HCT116 (cell line): Measurements from ENCODE around the gene FAM111A. TPM values are rescaled to one million over a fixed set of nuclear protein-coding genes. Genes with fewer than 3 reads are reported as not detected.

Experiments used
- ATAC-seq: fragments of 200-7000 bp; cut with Tn5 transposase; 2 replicates; pipeline ENCODE4 v1.9.1; 2020; ENCODE audit warnings: mild to moderate bottlenecking, moderate library complexity
- BruUV-seq: library from RNA; stranded (reverse); fragments of 400-500 nt; replicated peaks from 2 replicates; lab custom pipeline; 2021; lab: Mats Ljungman, UMichigan
- CTCF ChIA-PET: fragments of 300-600 bp; sonication (Branson Sonifier 250); formaldehyde crosslinking; loops from one replicate; lab custom pipeline; 2021; ENCODE audit warnings: antibody characterized with exemption; lab: Charles Lee
- POLR2A ChIA-PET: fragments of 300-600, 350-600 bp; sonication (Branson Sonifier 250); formaldehyde crosslinking; loops from one replicate; lab custom pipeline; 2021; ENCODE audit warnings: antibody characterized with exemption; lab: Charles Lee
- RAD21 ChIA-PET, 2 experiments: fragments of 300-600 bp; sonication (Branson Sonifier 250); formaldehyde crosslinking; loops; one replicate each; lab custom pipeline; 2023; ENCODE audit warnings: low total read pairs in 2 of 2; ENCODE audit not compliant: uncharacterized antibody in 2 of 2, unreplicated experiment in 2 of 2, low non-redundant PET in 1 of 2; lab: Charles Lee
- DNase-seq: peaks from one replicate; pipeline ENCODE4 v3.0.0-alpha.2; 2010; ENCODE audit warnings: low read depth, low spot score
- H2AFZ ChIP-seq: fragments of 200-600 bp; shearing (Covaris generic), sonication (generic); 2 replicates; pipeline ENCODE4 v1.6.1; 2017; ENCODE audit warnings: low read depth, mixed run types, mixed read lengths, antibody characterized with exemption, low read length; ENCODE audit not compliant: poor library complexity, severe bottlenecking
- H3K27ac ChIP-seq: 2 replicates; pipeline ENCODE4 v1.5.1; 2012; ENCODE audit warnings: low read depth, low read length
- H3K27me3 ChIP-seq: fragments of 200-600 bp; sonication (generic); 2 replicates; pipeline ENCODE4 v1.6.1; 2016; ENCODE audit warnings: mixed run types, low read length, mixed read lengths; ENCODE audit not compliant: insufficient read depth
- H3K36me3 ChIP-seq, 2 experiments: fragments of 200-500 bp in 1 of 2; fragments of 200-600 bp in 1 of 2; sonication (Bioruptor generic) in 1 of 2; sonication (generic) in 1 of 2; 2 replicates each; pipeline versions ENCODE4 v1.5.1 to v1.6.1; 2014 to 2016; ENCODE audit warnings: low read length in 2 of 2, inconsistent platforms in 1 of 2, mixed read lengths in 1 of 2, mixed run types in 1 of 2; ENCODE audit not compliant: insufficient read depth in 2 of 2, control insufficient read depth in 1 of 2
- H3K4me1 ChIP-seq, 2 experiments: fragments of 200-600 bp in 1 of 2; sonication (generic) in 1 of 2; 2 replicates each; pipeline versions ENCODE4 v1.5.1 to v1.6.1; 2012 to 2017; ENCODE audit warnings: low read length in 2 of 2, inconsistent platforms in 1 of 2, mild to moderate bottlenecking in 1 of 2, mixed read lengths in 1 of 2, mixed run types in 1 of 2, moderate library complexity in 1 of 2; ENCODE audit not compliant: insufficient read depth in 2 of 2, control insufficient read depth in 1 of 2
- H3K4me2 ChIP-seq: fragments of 200-600 bp; sonication (generic); 2 replicates; pipeline ENCODE4 v1.6.1; 2017; ENCODE audit warnings: mixed run types, low read length, mixed read lengths
- H3K4me3 ChIP-seq, 2 experiments: fragments of 200-600 bp in 1 of 2; sonication (generic) in 1 of 2; replicated peaks in 1 of 2; 2 replicates each; pipeline ENCODE4 v1.5.1; 2011 to 2016; ENCODE audit warnings: low read length in 2 of 2, control low read depth in 1 of 2, low read depth in 1 of 2, mild to moderate bottlenecking in 1 of 2, mixed read lengths in 1 of 2, mixed run types in 1 of 2
- H3K79me2 ChIP-seq: fragments of 200-600 bp; sonication (generic); 2 replicates; pipeline ENCODE4 v1.6.1; 2017; ENCODE audit warnings: mild to moderate bottlenecking, mixed run types, low read length, moderate library complexity, mixed read lengths; ENCODE audit not compliant: insufficient read depth
- H3K9ac ChIP-seq: fragments of 200-600 bp; sonication (generic); 2 replicates; pipeline ENCODE4 v1.6.1; 2016; ENCODE audit warnings: low read length, mixed read lengths
- H3K9me2 ChIP-seq: fragments of 200-600 bp; sonication (generic), shearing (Covaris generic); 2 replicates; pipeline ENCODE4 v1.6.1; 2017; ENCODE audit warnings: mixed run types, mild to moderate bottlenecking, moderate library complexity; ENCODE audit not compliant: insufficient read depth
- H3K9me3 ChIP-seq, 2 experiments: fragments of 200-500 bp in 1 of 2; fragments of 200-600 bp in 1 of 2; sonication (Bioruptor generic) in 1 of 2; sonication (generic) in 1 of 2; 2 replicates each; pipeline ENCODE4 v1.6.1; 2014 to 2017; ENCODE audit warnings: low read length in 2 of 2, mixed read lengths in 2 of 2, inconsistent platforms in 1 of 2, low read depth in 1 of 2, mild to moderate bottlenecking in 1 of 2, mixed run types in 1 of 2, moderate library complexity in 1 of 2; ENCODE audit not compliant: control insufficient read depth in 1 of 2, insufficient read depth in 1 of 2
- H4K20me1 ChIP-seq: fragments of 200-600 bp; sonication (generic), shearing (Covaris generic); 2 replicates; pipeline ENCODE4 v1.6.1; 2017; ENCODE audit warnings: mixed run types, mild to moderate bottlenecking, moderate library complexity; ENCODE audit not compliant: insufficient read depth
- CBX3 ChIP-seq: IDR thresholded peaks from 2 replicates; pipeline ENCODE4 v1.6.1; 2012; ENCODE audit warnings: low read depth
- CEBPB ChIP-seq: IDR thresholded peaks from 2 replicates; pipeline ENCODE4 v1.6.1; 2012; ENCODE audit warnings: low read depth
- EGR1 ChIP-seq: IDR thresholded peaks from 2 replicates; pipeline ENCODE4 v1.6.1; 2012; ENCODE audit warnings: low read depth
- ELF1 ChIP-seq: IDR thresholded peaks from 2 replicates; pipeline ENCODE4 v1.6.1; 2012; ENCODE audit warnings: low read depth, borderline replicate concordance
- JUND ChIP-seq: IDR thresholded peaks from 2 replicates; pipeline ENCODE4 v1.6.1; 2012
- POLR2A ChIP-seq: IDR thresholded peaks from 2 replicates; pipeline ENCODE4 v1.7.0; 2011; ENCODE audit warnings: borderline replicate concordance; ENCODE audit not compliant: insufficient read depth, insufficient read length; ENCODE audit errors: extremely low read depth
- SIN3A ChIP-seq: IDR thresholded peaks from 2 replicates; pipeline ENCODE4 v1.6.1; 2012; ENCODE audit warnings: low read depth
- TCF7L2 ChIP-seq: IDR thresholded peaks from 2 replicates; pipeline ENCODE4 v1.7.0; 2011; ENCODE audit warnings: borderline replicate concordance, inconsistent platforms; ENCODE audit not compliant: insufficient read depth, insufficient read length; ENCODE audit errors: extremely low read depth
- YY1 ChIP-seq: IDR thresholded peaks from 2 replicates; pipeline ENCODE4 v1.6.1; 2011; ENCODE audit warnings: low read length, low read depth, moderate library complexity, mild to moderate bottlenecking; ENCODE audit not compliant: insufficient replicate concordance; ENCODE audit errors: extremely low read depth
- ZFX ChIP-seq: fragments of 450-650 bp; IDR thresholded peaks from 2 replicates; pipeline ENCODE4 v1.6.1; 2017
- ZNF274 ChIP-seq: fragments of 200-500 bp; sonication (Bioruptor generic); IDR thresholded peaks from 2 replicates; pipeline ENCODE4 v1.6.1; 2014; ENCODE audit warnings: mild to moderate bottlenecking, low read depth, low read length, inconsistent platforms
- intact Hi-C: fragments of 100-400 bp; cut with micrococcal nuclease; formaldehyde crosslinking; loops from 2 replicates; pipeline ENCODE4 v1.10.0; 2022
- total RNA-seq: library from RNA; stranded (reverse); gene quantifications from one replicate; pipeline ENCODE4 v1.2.1, GENCODE V29; 2021; ENCODE audit not compliant: unreplicated experiment
- TF ChIP-seq, protein P1 (sequence below): IDR thresholded peaks from 2 replicates; pipeline ENCODE4 v1.6.1; 2011; ENCODE audit warnings: mild to moderate bottlenecking, low read length, moderate library complexity; ENCODE audit not compliant: insufficient replicate concordance; ENCODE audit errors: extremely low read depth
- TF ChIP-seq, protein P2 (sequence below): IDR thresholded peaks from 2 replicates; pipeline ENCODE4 v1.6.1; 2012
- TF ChIP-seq, protein P3 (sequence below), 3 experiments: fragments of 200-600 bp in 1 of 3; sonication (generic) in 1 of 3; IDR thresholded peaks in 2 of 3; conservative IDR thresholded peaks in 1 of 3; 2 replicates each; pipeline ENCODE4 v1.5.1; 2012 to 2017; ENCODE audit warnings: low read depth in 2 of 3, low read length in 2 of 3, antibody characterized with exemption in 1 of 3, borderline replicate concordance in 1 of 3, control low read depth in 1 of 3, mild to moderate bottlenecking in 1 of 3, mixed read lengths in 1 of 3, mixed run types in 1 of 3, moderate library complexity in 1 of 3; ENCODE audit not compliant: insufficient read depth in 1 of 3
- TF ChIP-seq, protein P4 (sequence below): IDR thresholded peaks from 2 replicates; pipeline ENCODE4 v1.6.1; 2012; ENCODE audit warnings: low read depth

Gene FAM111A
- total RNA-seq, 1 experiment from 2014 or later: 30.3 TPM

DNA sequence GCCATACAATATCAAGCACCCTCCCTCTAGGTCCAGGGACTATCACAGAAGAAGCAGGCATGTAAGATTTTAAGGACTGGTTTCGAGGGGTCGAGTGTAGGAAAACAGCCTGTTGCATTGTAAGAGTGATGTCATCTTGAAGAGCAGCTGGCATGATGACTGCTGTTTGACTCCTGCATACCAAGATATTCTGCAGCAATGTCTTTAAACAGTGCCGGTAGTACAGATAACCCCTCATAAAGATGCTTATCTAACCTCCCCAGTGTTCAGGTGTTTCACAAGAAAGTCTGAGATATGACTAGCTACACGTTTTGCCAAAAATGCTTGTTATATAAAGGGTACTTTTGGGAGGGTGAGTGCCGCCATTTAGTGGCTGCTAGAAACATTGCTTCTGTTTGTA is 12.0 kb downstream of the FAM111A start (continued):
- TF ChIP-seq, protein P1, sequence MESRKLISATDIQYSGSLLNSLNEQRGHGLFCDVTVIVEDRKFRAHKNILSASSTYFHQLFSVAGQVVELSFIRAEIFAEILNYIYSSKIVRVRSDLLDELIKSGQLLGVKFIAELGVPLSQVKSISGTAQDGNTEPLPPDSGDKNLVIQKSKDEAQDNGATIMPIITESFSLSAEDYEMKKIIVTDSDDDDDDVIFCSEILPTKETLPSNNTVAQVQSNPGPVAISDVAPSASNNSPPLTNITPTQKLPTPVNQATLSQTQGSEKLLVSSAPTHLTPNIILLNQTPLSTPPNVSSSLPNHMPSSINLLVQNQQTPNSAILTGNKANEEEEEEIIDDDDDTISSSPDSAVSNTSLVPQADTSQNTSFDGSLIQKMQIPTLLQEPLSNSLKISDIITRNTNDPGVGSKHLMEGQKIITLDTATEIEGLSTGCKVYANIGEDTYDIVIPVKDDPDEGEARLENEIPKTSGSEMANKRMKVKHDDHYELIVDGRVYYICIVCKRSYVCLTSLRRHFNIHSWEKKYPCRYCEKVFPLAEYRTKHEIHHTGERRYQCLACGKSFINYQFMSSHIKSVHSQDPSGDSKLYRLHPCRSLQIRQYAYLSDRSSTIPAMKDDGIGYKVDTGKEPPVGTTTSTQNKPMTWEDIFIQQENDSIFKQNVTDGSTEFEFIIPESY: no peak
- TF ChIP-seq SIN3A (no peak), CEBPB (no peak), ZNF274 (no peak), ELF1 (no peak), CBX3 (no peak), EGR1 (no peak), ZFX (no peak), JUND (no peak), POLR2A (no peak)
- TF ChIP-seq, protein P2, sequence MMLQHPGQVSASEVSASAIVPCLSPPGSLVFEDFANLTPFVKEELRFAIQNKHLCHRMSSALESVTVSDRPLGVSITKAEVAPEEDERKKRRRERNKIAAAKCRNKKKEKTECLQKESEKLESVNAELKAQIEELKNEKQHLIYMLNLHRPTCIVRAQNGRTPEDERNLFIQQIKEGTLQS: no peak
- TF ChIP-seq, protein P3, sequence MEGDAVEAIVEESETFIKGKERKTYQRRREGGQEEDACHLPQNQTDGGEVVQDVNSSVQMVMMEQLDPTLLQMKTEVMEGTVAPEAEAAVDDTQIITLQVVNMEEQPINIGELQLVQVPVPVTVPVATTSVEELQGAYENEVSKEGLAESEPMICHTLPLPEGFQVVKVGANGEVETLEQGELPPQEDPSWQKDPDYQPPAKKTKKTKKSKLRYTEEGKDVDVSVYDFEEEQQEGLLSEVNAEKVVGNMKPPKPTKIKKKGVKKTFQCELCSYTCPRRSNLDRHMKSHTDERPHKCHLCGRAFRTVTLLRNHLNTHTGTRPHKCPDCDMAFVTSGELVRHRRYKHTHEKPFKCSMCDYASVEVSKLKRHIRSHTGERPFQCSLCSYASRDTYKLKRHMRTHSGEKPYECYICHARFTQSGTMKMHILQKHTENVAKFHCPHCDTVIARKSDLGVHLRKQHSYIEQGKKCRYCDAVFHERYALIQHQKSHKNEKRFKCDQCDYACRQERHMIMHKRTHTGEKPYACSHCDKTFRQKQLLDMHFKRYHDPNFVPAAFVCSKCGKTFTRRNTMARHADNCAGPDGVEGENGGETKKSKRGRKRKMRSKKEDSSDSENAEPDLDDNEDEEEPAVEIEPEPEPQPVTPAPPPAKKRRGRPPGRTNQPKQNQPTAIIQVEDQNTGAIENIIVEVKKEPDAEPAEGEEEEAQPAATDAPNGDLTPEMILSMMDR (IDR thresholded peaks at IDR 0.05 in 2 of 3, conservative IDR thresholded peaks at IDR 0.05 in 1 of 3; ENCODE audit: borderline replicate concordance in 1 of 3, insufficient read depth in 1 of 3, low read depth in 2 of 3, low read length in 2 of 3): no peak
- TF ChIP-seq, all 23 proteins: peak for 0

DNA sequence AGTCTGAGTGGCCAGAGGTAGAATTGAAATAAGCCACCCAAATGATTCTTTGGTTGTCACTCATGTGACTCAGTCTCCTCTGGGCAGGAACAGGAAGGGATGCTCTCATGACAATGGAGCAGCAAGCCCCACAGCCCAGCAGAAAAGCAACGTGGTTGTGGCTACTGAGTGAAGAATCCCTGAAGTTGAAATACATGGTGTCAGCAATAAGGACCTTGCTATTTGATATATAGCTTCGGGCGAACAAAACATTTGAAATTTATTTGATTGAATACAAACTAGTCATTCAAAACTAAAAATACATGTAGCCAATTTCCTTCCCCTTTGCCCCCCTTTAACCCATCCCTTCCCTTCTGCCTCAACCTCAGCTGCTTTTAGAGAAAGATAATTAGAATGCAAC is 14.8 kb downstream of the FAM111A start:
- H4K20me1 ChIP-seq: no peaks in the 10 kb centered on the region
- ATAC-seq: no peak
- intact Hi-C loops: no loop called here
- H3K36me3 ChIP-seq: no peaks in the 10 kb centered on the region
- no peaks in the 10 kb centered on the region for H3K9me3 ChIP-seq
- H3K79me2 ChIP-seq: no peaks in the 10 kb centered on the region
- ChIA-PET POLR2A (interaction anchor here (0.9 kb wide), 1 partner anchor 13 kb away, joined by 6 read pairs; no protein-coding TSS in a partner anchor), CTCF (interaction anchor here (1.1 to 3.6 kb wide), 6 partner anchors 9 to 527 kb away, joined by 3 to 59 read pairs (median 10); partner anchors contain the start of genes DTX4 and FAM111A), RAD21 (no interaction called here)
- no peaks in the 10 kb centered on the region for H3K9me2 ChIP-seq
- H3K27ac ChIP-seq: no peak overlapping the region
- H2AFZ ChIP-seq: no peak overlapping the region
- no peaks in the 10 kb centered on the region for H3K4me1 ChIP-seq
- H3K27me3 ChIP-seq: no peaks in the 10 kb centered on the region
- no peak for DNase-seq
- H3K4me3 ChIP-seq: no peak overlapping the region
- H3K4me2 ChIP-seq: no peak overlapping the region
- no TSS peak for BruUV-seq
- H3K9ac ChIP-seq: no peak overlapping the region
- TF ChIP-seq, protein P2: no peak
- TF ChIP-seq YY1 (no peak), CEBPB (no peak), TCF7L2 (no peak)
- TF ChIP-seq, protein P4, sequence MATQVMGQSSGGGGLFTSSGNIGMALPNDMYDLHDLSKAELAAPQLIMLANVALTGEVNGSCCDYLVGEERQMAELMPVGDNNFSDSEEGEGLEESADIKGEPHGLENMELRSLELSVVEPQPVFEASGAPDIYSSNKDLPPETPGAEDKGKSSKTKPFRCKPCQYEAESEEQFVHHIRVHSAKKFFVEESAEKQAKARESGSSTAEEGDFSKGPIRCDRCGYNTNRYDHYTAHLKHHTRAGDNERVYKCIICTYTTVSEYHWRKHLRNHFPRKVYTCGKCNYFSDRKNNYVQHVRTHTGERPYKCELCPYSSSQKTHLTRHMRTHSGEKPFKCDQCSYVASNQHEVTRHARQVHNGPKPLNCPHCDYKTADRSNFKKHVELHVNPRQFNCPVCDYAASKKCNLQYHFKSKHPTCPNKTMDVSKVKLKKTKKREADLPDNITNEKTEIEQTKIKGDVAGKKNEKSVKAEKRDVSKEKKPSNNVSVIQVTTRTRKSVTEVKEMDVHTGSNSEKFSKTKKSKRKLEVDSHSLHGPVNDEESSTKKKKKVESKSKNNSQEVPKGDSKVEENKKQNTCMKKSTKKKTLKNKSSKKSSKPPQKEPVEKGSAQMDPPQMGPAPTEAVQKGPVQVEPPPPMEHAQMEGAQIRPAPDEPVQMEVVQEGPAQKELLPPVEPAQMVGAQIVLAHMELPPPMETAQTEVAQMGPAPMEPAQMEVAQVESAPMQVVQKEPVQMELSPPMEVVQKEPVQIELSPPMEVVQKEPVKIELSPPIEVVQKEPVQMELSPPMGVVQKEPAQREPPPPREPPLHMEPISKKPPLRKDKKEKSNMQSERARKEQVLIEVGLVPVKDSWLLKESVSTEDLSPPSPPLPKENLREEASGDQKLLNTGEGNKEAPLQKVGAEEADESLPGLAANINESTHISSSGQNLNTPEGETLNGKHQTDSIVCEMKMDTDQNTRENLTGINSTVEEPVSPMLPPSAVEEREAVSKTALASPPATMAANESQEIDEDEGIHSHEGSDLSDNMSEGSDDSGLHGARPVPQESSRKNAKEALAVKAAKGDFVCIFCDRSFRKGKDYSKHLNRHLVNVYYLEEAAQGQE: no peak
